ENCODE results near the gene TMEM200A. TPM values are rescaled to one million over a fixed set of nuclear protein-coding genes. Genes with fewer than 3 reads are reported as not detected.

Gene TMEM200A
- total RNA-seq, 4 donors from 2014 or later, result 0.42 to 1.0 (median 0.82) TPM

- TF ChIP-seq, protein P1, sequence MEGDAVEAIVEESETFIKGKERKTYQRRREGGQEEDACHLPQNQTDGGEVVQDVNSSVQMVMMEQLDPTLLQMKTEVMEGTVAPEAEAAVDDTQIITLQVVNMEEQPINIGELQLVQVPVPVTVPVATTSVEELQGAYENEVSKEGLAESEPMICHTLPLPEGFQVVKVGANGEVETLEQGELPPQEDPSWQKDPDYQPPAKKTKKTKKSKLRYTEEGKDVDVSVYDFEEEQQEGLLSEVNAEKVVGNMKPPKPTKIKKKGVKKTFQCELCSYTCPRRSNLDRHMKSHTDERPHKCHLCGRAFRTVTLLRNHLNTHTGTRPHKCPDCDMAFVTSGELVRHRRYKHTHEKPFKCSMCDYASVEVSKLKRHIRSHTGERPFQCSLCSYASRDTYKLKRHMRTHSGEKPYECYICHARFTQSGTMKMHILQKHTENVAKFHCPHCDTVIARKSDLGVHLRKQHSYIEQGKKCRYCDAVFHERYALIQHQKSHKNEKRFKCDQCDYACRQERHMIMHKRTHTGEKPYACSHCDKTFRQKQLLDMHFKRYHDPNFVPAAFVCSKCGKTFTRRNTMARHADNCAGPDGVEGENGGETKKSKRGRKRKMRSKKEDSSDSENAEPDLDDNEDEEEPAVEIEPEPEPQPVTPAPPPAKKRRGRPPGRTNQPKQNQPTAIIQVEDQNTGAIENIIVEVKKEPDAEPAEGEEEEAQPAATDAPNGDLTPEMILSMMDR (IDR thresholded peaks at IDR 0.05), result no peak
- TF ChIP-seq EP300 (IDR thresholded peaks at IDR 0.05) (no peak), POLR2A (IDR thresholded peaks at IDR 0.05; ENCODE audit: low read depth) (no peak), POLR2AphosphoS5 (IDR thresholded peaks at IDR 0.05) (no peak)
- Histone ChIP-seq H3K4me1 (peaks cover 13 to 21% (median 20%) of the 10 kb centered on the region in 4 donors), H3K36me3 (no peaks in the 10 kb centered on the region), H3K27ac (replicated peaks in 1 of 4) (no peak overlapping the region), H3K4me3 (no peak overlapping the region), H3K27me3 (peaks cover 7 to 34% (median 16%) of the 10 kb centered on the region in 4 donors), H3K9me3 (no peaks in the 10 kb centered on the region)
- intact Hi-C loops (cut with DNase I), result no loop called here
- WGBS, result 73% methylated on average over 4 of the region's 4 CpGs
- peak; percentile 70 for DNase-seq (ENCODE audit: extremely low spot score)
Measured at GRCh38 chr6:130362128-130362527, 3.7 kb upstream of the TMEM200A start.

- Histone ChIP-seq H3K4me3 (no peak overlapping the region), H3K9me3 (no peaks in the 10 kb centered on the region), H3K36me3 (no peaks in the 10 kb centered on the region), H3K27me3 (peaks cover 7 to 44% (median 16%) of the 10 kb centered on the region in 4 donors), H3K27ac (replicated peaks in 1 of 4) (no peak overlapping the region), H3K4me1 (peaks cover 13 to 21% (median 20%) of the 10 kb centered on the region in 4 donors)
- TF ChIP-seq, protein P1 (IDR thresholded peaks at IDR 0.05), result no peak
- TF ChIP-seq POLR2A (IDR thresholded peaks at IDR 0.05; ENCODE audit: low read depth), result no peak
- TF ChIP-seq EP300 (IDR thresholded peaks at IDR 0.05), result no peak
- no peak for TF ChIP-seq POLR2AphosphoS5 (IDR thresholded peaks at IDR 0.05)
- intact Hi-C loops (cut with DNase I), result no loop called here
- 36% methylated on average over 3 of the region's 3 CpGs for WGBS
- DNase-seq (ENCODE audit: extremely low spot score), result no peak
Measured at GRCh38 chr6:130364224-130364780, 1.5 kb upstream of the TMEM200A start.

- H3K4me1 ChIP-seq, result peaks cover 13 to 21% (median 20%) of the 10 kb centered on the region in 4 donors
- DNase-seq (ENCODE audit: extremely low spot score), result peak; percentile 90
- WGBS, result 0% methylated on average over 13 of the region's 65 CpGs
- TF ChIP-seq, protein P1 (IDR thresholded peaks at IDR 0.05), result no peak
- TF ChIP-seq POLR2A (IDR thresholded peaks at IDR 0.05; ENCODE audit: low read depth) (no peak), POLR2AphosphoS5 (IDR thresholded peaks at IDR 0.05) (no peak), EP300 (IDR thresholded peaks at IDR 0.05) (no peak)
- peak overlapping the region in 3 of 4 donors; percentile 31 to 55 (median 48) for H3K27ac ChIP-seq (replicated peaks in 1 of 4)
- no peaks in the 10 kb centered on the region for H3K9me3 ChIP-seq
- intact Hi-C loops (cut with DNase I), result no loop called here
- H3K36me3 ChIP-seq, result no peaks in the 10 kb centered on the region
- peak overlapping the region; percentile 56 to 64 (median 58) for H3K4me3 ChIP-seq
- peaks cover 7 to 43% (median 16%) of the 10 kb centered on the region in 4 donors for H3K27me3 ChIP-seq
Measured at GRCh38 chr6:130366107-130367005, 539 bp downstream of the TMEM200A start.

- Histone ChIP-seq H3K9me3 (no peaks in the 10 kb centered on the region), H3K4me1 (peaks cover 13 to 21% (median 20%) of the 10 kb centered on the region in 4 donors), H3K27me3 (peaks cover 7 to 43% (median 16%) of the 10 kb centered on the region in 4 donors), H3K4me3 (no peak overlapping the region), H3K27ac (replicated peaks in 1 of 4) (no peak overlapping the region), H3K36me3 (no peaks in the 10 kb centered on the region)
- no peak for DNase-seq (ENCODE audit: extremely low spot score)
- intact Hi-C loops (cut with DNase I), result no loop called here
- WGBS, result 100% methylated on average over 1 of the region's 1 CpG
- TF ChIP-seq, protein P1 (IDR thresholded peaks at IDR 0.05), result no peak
- no peak for TF ChIP-seq EP300 (IDR thresholded peaks at IDR 0.05)
- TF ChIP-seq POLR2AphosphoS5 (IDR thresholded peaks at IDR 0.05), result no peak
- TF ChIP-seq POLR2A (IDR thresholded peaks at IDR 0.05; ENCODE audit: low read depth), result no peak
Measured at GRCh38 chr6:130367767-130368166, 1.9 kb downstream of the TMEM200A start.
